Epithelial cell of proximal tubule (primary cell): ENCODE measurements around the gene RNU5D-1. TPM values are rescaled to one million over a fixed set of nuclear protein-coding genes. Genes with fewer than 3 reads are reported as not detected.

Experiments used
- DNase-seq: peaks from one replicate; pipeline ENCODE4 v3.0.0-alpha.2; 2011; ENCODE audit warnings: low read depth
- H3K4me3 ChIP-seq: 2 replicates; pipeline ENCODE4 v1.5.1; 2011; ENCODE audit warnings: low read depth, mild to moderate bottlenecking, low read length
- CTCF ChIP-seq: conservative IDR thresholded peaks from 2 replicates; pipeline ENCODE4 v1.5.1; 2012; ENCODE audit warnings: low read depth, mild to moderate bottlenecking, low read length
- total RNA-seq: library from RNA; depleted of rRNA; stranded (reverse); fragments of >200 nt; gene quantifications from 2 replicates; pipeline ENCODE4 v1.2.3, GENCODE V29; 2015

Gene RNU5D-1
- not detected in 2 replicates for total RNA-seq

GRCh38 chr1:44730741-44731512 is at the start of gene RNU5D-1:
Gene RNU5D-1, minus strand, starts transcription at chr1:44731170.
- TF ChIP-seq CTCF, result peak; percentile 86
- peak; percentile 99 for DNase-seq
- peak within 1 kb of the TSS; percentile 25 for H3K4me3 ChIP-seq

GRCh38 chr1:44780583-44781121 is 49.7 kb upstream of the RNU5D-1 start:
- H3K4me3 ChIP-seq, result no peak overlapping the region
- no peak for TF ChIP-seq CTCF
- DNase-seq, result no peak

GRCh38 chr1:44778705-44779576 is 48.0 kb upstream of the RNU5D-1 start:
- no peak overlapping the region for H3K4me3 ChIP-seq
- no peak for DNase-seq
- no peak for TF ChIP-seq CTCF

GRCh38 chr1:44777969-44778635 is 47.1 kb upstream of the RNU5D-1 start:
- no peak for TF ChIP-seq CTCF
- no peak overlapping the region for H3K4me3 ChIP-seq
- DNase-seq, result no peak

GRCh38 chr1:44777547-44777946 is 46.6 kb upstream of the RNU5D-1 start:
- peak overlapping the region; percentile 89 for H3K4me3 ChIP-seq
- no peak for DNase-seq
- TF ChIP-seq CTCF, result no peak

GRCh38 chr1:44776730-44777068 is 45.7 kb upstream of the RNU5D-1 start:
- no peak for TF ChIP-seq CTCF
- no peak for DNase-seq
- H3K4me3 ChIP-seq, result peak overlapping the region; percentile 89
